DMS153 treated with DMSO at 0.1 percent for 48 hours (cell line): Measurements from ENCODE around the gene EMC10.
"Not testable (repeated sequence)": the region's sequence is repeated elsewhere in the genome, so short reads cannot be mapped to it uniquely, and the experiment has no call there.

Experiments used
- DNase-seq: peaks from one replicate; lab custom pipeline; 2025; ENCODE audit not compliant: unreplicated experiment; lab: John Stamatoyannopoulos, UW

The EMC10 gene

DNA sequence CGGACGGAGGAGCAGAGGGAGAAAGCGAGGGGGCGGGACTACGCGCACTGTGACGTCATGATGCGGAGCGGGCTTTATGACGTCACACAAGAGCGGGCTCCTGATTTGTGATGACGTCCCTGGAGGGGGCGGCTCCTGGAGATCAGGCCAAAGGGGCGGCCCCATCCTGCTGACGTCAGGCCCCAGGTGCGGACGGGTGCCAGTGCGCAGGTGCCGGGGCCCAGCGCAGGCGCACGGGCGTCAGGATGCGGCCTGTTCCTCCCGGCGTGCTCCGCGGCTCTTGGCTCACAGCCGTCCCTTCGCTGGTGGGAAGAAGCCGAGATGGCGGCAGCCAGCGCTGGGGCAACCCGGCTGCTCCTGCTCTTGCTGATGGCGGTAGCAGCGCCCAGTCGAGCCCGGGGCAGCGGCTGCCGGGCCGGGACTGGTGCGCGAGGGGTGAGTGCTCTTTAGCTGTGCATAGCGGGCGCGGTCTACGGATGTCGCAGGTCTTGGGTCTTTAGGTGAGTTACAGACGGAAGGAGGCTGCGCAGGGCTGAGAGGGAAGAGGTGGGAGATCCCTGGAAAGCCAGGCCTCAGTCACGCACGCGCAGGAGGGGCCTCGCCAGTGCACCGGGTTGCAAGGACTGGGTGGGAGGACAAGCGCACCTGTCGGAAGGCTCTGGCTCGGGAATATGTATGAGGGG lies at the start of gene EMC10, which contains the start of gene GARIN5A:
Gene EMC10, plus strand, starts transcription at position 284 of the 683 bp plus-strand sequence. Its CDS starts 38 bp downstream, at position 322.
Gene GARIN5A, minus strand, starts transcription at position 625 of the 683 bp plus-strand sequence. Its CDS starts 460 bp downstream, at position 165.
- peak; percentile 94 for DNase-seq

DNA sequence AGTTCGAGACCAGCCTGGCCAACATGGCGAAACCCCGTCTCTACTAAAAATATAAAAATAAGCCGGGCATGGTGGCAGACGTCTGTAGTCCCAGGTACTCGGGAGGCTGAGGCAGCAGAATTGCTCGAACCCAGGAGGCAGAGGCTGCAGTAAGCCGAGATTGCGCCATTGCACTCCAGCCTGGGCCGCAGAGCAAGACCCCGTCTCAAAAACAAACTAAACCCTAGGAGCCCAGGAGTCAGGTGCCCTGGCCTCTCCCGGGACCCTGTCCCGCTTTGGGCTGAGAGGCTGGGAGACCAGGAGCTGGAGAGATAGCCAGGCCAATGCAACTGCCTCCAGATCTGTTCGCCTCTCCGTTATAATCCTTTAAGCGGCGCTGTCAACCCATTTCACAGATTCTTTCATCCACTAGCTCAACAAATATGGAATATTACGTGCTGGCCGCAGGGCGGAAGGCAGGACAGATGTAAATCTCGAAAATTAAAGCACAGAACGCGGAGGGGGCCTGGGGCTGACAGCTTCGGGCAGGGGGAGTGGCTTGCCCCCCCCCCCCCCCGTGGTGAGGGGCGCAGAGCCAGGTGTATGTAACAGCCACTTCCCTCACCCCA lies 48.9 kb upstream of the EMC10 start:
- DNase-seq, result no peak

DNA sequence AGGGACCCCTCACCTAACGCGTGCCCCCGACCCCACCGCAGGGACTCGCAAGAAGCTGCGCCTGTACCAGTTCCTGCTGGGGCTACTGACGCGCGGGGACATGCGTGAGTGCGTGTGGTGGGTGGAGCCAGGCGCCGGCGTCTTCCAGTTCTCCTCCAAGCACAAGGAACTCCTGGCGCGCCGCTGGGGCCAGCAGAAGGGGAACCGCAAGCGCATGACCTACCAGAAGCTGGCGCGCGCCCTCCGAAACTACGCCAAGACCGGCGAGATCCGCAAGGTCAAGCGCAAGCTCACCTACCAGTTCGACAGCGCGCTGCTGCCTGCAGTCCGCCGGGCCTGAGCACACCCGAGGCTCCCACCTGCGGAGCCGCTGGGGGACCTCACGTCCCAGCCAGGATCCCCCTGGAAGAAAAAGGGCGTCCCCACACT lies 48.3 kb upstream of the EMC10 start:
- DNase-seq, result no peak

DNA sequence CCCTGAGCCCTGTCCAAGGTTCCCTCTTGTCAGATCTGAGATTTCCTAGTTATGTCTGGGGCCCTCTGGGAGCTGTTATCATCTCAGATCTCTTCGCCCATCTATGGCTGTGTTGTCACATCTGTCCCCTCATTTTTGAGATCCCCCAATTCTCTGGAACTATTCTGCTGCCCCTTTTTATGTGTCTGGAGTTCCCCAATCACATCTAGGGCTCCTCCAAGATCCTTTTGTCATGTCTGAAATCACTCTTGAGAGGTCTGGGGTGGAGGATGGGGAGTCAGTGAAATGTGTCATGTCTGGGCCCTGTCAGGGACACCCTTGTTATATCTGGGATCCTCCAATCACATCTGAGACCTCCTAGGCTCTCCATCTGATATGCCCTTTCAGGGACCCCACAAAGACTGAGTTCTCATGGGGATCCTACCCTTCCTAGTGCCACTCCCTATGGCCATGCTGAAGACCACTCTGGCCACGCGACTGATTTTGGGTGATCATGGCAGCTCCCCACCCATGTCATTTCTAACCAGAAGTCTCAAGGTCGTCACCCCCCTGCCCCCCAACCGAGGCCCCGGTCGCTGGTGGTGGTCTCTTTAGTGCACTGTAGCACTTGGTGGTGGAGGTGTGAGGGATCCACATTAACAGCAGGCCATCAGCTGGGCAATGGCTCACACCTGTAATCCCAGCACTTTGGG lies 47.4 kb upstream of the EMC10 start:
- DNase-seq, result no peak

DNA sequence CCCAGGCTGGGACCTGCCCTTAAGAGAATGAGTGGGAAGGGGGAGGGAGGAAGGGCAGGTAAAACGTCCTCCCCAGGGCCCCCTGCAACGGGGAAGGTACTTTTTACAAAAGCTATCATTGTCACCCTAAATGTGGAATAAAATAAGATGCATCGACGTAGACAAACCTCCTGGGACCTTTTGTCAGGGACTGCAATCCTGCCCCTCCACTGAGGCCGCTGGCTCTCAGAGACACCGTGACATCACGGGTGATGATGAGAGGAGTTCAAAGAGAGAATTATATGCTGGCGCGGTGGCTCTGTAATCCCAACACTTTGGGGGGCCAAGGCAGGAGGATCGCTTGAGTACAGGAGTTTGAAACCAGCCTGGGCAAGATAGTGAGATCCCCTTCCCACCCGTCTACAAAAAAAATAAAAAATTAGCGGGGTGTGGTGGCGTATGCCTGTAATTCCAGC lies 45.4 kb upstream of the EMC10 start:
- DNase-seq, result no peak

DNA sequence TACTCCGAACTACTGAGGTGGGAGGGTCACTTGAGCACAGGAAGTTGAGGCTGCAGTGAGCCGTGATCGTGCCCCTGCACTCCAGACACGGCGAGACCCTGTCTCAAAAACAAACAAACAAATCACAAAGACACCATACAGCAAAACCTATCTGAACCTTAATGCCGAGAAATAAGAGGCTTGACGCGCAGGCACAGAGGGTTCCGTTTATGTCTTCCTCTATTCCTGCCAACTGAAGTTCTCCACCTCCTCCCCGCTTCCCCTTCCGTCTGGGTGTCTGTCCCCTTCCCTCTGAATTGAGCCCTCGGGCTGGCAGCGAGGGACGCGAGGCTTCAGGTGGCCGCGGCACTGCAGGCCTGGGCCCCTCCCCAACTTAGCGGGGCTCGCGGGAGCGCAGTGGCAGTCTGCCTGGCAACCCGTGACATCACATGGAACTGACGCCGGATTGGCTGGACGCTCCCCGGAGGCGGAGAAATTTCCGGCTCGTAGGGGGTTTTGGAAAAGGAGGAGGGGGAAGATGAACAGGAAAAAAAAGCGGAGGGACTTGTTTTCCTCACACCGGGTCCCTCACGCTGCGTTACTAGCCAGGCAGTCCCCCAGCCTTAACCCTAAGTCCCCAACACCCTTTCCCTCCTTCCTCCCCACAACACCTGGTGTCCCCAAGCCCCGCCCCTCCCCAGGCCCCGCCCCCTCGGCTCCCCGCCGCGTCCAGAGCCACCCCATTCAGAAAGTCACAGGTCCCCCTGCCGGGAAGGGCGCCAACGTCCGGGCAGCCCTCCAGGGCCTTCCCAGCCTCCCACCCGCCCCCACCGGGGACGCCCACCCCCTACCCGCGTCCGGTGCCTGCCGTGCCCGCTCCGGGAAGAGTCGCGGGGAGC lies 44.7 kb upstream of the EMC10 start:
- peak; percentile 43 for DNase-seq

DNA sequence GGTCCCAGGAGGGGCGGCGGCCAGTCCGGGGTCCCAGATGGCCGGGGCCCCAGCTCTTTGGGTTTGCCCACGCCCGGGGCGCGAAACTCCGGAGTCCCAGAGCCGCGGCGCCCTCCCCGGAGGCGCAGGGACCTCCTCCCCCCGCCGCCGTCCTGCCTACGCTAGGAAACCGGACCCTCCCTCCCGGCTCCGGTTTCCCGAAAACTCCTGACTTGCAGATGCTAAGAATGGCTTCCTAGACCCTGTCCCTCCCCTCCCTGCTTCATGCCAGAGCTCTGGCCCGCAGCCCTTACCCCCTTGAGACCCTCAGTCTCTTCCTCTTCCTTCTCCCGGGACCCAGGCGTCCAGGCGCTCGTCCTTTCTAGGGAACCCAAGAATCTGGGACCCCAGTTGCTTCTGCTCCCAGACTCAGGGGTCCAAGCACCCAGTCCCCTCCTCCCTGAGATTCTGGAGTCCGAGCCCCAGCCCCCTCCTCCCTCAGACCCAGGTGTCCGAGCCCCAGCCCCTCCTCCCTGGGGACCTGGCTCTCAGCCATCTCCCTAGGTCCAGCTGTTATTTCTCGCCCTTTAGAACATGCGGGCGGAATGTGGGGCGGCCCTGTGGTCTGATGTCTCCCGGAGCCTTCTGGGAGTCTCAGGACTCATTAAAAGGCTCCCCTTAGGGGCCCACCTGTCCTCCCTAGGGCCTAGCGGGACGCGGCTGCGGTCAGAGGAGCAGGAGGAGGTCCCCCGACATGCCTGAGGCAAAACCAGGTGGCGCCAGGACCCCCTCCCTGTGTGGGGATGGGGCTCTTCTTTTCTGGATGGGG lies 43.9 kb upstream of the EMC10 start, which contains the start of gene MYBPC2:
Gene MYBPC2, plus strand, starts transcription at position 672 of the 808 bp plus-strand sequence. Its CDS starts 62 bp downstream, at position 734.
- DNase-seq, result no peak

DNA sequence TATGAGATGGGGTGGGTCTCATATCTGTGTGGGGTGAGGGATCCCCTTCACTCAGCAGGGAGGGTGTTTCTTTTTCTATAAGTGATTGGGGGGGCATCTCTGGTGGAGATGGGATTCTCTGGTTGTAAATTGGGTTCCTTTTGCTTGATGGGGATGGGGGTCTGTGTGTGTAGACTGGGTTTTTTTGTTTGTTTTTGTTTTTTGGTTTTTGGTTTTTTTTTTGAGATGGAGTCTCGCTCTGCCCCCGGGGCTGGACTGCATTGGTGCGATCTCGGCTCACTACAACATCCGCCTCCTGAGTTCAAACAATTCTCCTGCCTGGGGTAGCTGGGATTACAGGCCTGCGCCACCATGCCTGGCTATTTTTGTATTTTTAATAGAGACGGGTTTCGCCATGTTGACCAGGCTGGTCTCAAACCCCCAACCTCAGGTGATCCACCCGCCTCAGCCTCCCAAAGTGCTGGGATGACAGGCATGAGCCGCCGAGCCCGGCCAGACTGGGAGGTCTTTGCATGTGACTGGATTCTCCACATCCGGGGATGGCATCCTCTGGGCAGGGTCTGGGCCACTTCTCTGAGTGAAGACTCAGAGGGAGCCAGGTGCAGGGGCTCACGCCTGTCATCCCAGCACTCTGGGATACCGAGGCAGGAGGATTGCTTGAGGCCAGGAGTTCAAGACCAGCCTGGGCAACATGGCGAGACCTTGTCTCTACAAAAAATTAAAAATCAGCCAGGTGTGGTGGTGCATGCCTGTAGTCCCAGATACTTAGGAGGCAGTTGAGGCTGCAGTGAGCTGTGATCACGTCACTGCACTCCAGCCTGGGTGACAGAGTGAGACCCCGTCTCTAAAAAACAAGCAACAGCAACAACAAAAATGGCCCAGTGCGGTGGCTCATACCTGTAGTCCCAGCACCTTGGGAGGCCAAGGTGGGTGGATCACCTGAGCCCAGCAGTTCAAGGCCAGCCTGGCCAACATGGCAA lies 42.8 kb upstream of the EMC10 start:
- no peak for DNase-seq

DNA sequence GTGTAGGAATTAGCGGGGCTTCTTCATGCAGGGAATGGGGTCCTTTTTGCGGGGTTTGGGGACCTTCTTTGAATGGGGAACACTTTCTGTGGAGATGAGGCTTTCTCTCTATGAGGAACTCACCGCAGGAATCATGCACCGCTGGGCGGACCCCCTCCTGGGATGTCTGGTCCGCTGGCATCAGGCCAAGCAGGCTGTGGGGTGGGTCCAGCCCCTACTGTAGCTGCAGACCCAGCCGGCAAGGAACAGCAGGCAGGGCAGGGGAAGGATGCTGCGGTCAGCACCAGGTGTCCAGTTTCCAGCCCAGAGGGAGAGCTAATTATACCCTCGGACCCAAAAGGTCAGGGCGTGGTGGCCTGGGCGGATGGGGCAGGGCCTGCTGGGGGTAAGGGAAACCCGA lies 41.8 kb upstream of the EMC10 start:
- DNase-seq, result no peak

DNA sequence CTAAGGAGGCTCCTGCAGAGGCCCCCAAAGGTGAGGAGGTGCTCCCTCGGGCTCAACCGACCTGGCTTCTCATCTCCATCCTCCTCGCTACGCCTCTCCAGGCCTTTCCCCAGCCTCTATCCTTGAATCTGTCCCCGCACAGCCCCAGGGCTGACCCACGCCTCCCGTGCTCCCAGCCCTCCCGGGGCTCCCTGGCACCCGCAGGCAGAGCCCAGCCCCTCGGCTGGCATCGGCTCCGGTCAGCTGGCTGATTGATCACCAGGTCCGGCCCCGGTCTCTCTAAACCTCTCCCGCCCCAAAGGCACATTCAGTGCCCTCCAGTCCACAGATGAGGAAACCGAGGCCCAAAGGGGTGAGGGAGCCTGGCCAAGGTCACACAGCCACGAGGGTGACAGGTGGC lies 41.1 kb upstream of the EMC10 start:
- no peak for DNase-seq

DNA sequence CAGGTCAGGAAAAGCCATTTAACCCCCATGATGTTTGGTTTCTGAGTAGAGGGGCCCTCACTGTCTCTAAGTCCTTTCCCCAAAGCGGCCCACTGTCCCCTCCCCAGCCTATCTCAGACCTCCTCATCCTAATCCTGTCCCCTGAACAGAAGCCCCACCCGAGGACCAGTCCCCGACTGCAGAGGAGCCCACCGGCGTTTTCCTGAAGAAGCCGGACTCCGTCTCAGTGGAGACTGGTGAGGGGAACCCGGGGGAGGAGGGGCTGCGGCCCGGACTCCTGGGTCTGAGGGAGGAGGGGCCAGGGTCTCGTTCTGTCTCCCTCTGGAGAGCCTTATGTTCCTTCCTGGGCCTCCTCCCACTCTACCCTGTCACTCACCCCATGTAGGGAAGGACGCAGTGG lies 40.7 kb upstream of the EMC10 start:
- DNase-seq, result no peak

DNA sequence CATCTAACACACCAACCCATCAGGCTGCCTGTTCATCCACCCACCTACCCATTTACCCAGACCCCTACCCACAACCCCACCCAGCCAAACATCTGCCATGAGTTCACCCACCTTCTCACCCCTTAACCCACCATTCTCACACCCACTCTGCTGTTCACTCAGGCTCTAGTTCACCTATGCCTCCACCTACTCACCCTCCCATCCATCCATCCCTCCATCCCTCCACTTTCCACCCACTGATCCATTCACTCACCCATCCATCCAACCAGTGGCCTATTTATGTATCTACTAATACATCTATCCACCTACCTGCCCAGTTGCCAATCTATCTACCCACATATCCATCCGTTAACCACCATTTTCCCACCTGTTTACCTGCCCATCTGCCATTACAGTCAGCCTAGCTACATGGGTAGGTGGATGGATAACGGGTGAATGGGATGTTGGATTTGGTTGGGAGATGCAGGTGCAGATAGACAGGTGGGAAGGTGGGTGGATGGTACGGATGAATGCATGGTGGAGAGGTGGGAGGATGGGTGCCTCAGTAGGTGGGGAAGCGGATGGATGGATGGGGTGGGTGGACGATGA lies 38.4 kb upstream of the EMC10 start:
- no peak for DNase-seq

DNA sequence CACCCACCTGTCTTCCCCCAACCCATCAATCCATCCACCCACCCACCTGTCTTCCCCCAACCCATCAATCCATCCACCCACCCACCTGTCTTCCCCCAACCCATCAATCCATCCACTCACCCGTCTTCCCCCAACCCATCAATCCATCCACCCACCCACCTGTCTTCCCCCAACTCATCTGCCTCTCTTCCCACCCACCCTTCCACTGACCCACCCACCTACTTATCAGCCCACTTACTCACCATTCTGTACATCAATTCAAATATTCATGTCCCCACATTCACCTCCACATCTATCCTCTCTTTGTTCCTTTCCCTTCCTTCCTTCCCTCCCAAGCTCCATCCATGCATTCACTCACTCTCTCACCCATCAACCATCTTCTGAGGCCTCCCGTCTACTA lies 37.2 kb upstream of the EMC10 start:
- not testable (repeated sequence) for DNase-seq

DNA sequence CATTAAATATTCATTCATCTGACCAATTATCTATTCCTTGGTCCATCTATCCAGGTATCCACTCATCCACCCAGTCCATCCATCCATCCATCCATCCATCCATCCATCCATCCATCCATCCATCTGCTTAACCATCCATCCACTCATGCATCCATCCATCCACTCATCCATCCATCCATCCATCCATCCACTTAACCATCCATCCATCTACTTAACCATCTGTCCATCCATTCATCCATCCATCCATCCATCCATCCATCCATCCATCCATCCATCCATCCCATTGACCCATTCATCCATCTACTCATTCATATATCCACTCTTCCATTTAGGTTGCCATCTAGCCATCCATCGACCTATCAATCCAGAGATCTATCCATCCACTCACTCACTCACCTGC lies 32.2 kb upstream of the EMC10 start:
- no peak for DNase-seq

DNA sequence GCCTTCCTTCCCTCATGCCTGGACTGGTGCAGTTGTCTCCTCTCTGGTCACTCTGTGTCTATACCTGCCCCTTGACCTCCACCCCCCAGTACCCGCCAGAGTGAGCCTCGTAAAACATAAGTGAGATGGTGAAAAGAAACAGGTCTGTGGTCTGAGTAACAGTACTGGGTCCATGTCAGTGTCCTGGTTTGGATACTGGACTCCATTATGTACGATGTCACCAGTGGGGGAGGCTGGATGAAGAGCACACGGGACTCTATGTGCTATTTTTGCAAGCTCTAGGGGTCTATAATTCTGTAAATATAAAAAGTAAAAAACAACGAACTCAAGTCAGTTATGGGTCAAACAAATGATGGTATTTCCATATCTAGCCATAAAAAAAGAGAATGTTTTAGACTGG lies 29.3 kb upstream of the EMC10 start:
- DNase-seq, result no peak

DNA sequence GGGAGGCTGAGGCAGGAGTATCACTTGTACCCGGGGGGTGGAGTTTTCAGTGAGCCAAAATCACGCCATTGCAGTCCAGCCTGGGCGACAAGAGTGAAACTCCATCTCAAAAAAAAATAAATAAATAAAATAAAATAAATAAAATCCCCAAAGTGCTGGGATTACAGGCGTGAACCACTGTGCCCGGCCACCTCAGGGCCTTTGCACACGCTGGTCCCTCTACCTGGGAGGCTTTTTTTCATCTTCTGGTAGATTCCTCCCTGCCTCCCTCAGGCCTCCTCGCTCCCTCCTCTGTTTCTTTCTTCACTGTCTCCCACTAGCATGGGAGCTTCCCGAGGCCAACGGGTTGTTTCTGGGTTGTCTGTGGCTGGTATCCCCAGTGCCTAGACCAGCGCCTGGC lies 28.6 kb upstream of the EMC10 start:
- no peak for DNase-seq

DNA sequence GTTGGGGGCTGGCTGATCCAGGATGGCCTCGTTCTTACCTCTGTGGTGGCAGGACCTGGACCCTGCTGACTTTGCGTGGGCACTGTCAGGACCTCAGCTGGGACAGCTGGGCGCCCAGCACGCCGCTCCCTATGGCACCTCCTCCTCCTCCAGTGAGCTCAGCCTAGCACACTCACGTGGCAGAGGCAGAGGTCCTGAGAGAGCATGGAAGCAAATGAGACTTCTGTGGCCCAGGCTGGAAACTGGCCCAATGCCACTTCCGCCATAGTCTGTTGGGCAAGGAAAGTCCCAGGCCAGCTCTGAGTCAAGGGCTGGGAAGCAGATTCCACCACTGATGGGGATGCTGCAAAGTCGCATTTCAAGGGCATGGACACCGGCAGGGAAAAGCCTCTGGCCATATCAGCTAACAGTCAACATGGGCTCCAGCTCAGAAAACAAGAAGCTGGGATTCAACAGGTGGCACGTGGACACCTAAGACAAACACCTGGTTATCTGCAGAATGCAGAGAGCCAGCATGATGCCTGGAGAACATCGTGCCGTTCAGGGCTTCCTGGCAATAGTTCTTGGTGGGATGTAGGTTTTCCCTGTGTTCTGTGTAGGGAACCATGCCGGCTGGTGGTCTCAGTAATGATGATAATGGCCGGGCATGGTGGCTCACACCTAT lies 26.9 kb upstream of the EMC10 start:
- no peak for DNase-seq
